Testis (tissue), 3 donors: ENCODE results near the gene FRAS1. TPM values are rescaled to one million over a fixed set of nuclear protein-coding genes. Genes with fewer than 3 reads are reported as not detected.

Source experiments
- DNase-seq: peaks from one replicate; pipeline ENCODE4 v3.0.0-alpha.2; 2019
- H3K27ac ChIP-seq, 2 donors: fragments of 200-600 bp; sonication (generic); one replicate each; pipeline ENCODE4 v1.5.1; 2019
- H3K27me3 ChIP-seq: fragments of 200-600 bp; sonication (generic); one replicate; pipeline ENCODE4 v1.5.1; 2019
- H3K36me3 ChIP-seq: fragments of 200-600 bp; sonication (generic); one replicate; pipeline ENCODE4 v1.5.1; 2017; ENCODE audit warnings: low read depth; ENCODE audit errors: missing control alignments
- H3K4me1 ChIP-seq: fragments of 200-600 bp; sonication (generic); one replicate; pipeline ENCODE4 v1.5.1; 2019
- H3K4me3 ChIP-seq, 2 donors: fragments of 200-600 bp; sonication (generic); one replicate each; pipeline ENCODE4 v1.5.1; 2017 to 2019
- H3K9me3 ChIP-seq: fragments of 200-600 bp; sonication (generic); one replicate; pipeline ENCODE4 v1.5.1; 2017
- POLR2A ChIP-seq: fragments of 450-650 bp; IDR thresholded peaks from one replicate; pipeline ENCODE4 v1.6.1; 2017; ENCODE audit warnings: antibody characterized with exemption, mild to moderate bottlenecking, moderate library complexity
- WGBS, 2 donors: methylation state at CpG; one replicate each; pipeline ENCODE4 v1.1.5; 2018; 5-methylcytosine and 5-hydroxymethylcytosine counted together
- intact Hi-C: fragments of 100-400 bp; cut with DNase I; formaldehyde crosslinking; loops from one replicate; pipeline ENCODE4 v1.15.1; 2023; ENCODE audit warnings: low total_unique reads
- polyA plus RNA-seq: library from polyadenylated mRNA; stranded (reverse); fragments of 350-450 nt; fragmentation: Illumina TruSeq; extraction: RNeasy Lipid Tissue Mini Kit (QIAGEN cat#74804); gene quantifications from one replicate; pipeline ENCODE4 v1.2.3, GENCODE V29; 2014; ENCODE audit warnings: low read depth, low replicate concordance; ENCODE audit not compliant: insufficient read depth
- total RNA-seq, 2 donors: library from RNA; depleted of rRNA; stranded (reverse); fragments of >200 nt; gene quantifications; one replicate each; pipeline ENCODE4 v1.2.3, GENCODE V29; 2016
- TF ChIP-seq, protein P1 (sequence below), 3 experiments: fragments of 450-650 bp in 2 of 3; fragments of 200-600 bp in 1 of 3; sonication (generic) in 1 of 3; IDR thresholded peaks; one replicate each; pipeline ENCODE4 v1.5.1; 2016 to 2019; ENCODE audit warnings: antibody characterized with exemption in 3 of 3, mild to moderate bottlenecking in 2 of 3, moderate library complexity in 1 of 3

Gene FRAS1
- total and polyA plus RNA-seq, 3 donors from 2014 or later: 2.2 to 3.7 (median 3.5) TPM

- Histone ChIP-seq H3K27ac (no peak overlapping the region), H3K27me3 (no peaks in the 10 kb centered on the region), H3K4me3 (no peak overlapping the region), H3K9me3 (no peaks in the 10 kb centered on the region), H3K4me1 (no peaks in the 10 kb centered on the region), H3K36me3 (no peaks in the 10 kb centered on the region)
- TF ChIP-seq, protein P1, sequence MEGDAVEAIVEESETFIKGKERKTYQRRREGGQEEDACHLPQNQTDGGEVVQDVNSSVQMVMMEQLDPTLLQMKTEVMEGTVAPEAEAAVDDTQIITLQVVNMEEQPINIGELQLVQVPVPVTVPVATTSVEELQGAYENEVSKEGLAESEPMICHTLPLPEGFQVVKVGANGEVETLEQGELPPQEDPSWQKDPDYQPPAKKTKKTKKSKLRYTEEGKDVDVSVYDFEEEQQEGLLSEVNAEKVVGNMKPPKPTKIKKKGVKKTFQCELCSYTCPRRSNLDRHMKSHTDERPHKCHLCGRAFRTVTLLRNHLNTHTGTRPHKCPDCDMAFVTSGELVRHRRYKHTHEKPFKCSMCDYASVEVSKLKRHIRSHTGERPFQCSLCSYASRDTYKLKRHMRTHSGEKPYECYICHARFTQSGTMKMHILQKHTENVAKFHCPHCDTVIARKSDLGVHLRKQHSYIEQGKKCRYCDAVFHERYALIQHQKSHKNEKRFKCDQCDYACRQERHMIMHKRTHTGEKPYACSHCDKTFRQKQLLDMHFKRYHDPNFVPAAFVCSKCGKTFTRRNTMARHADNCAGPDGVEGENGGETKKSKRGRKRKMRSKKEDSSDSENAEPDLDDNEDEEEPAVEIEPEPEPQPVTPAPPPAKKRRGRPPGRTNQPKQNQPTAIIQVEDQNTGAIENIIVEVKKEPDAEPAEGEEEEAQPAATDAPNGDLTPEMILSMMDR (IDR thresholded peaks at IDR 0.05): no peak
- no peak for TF ChIP-seq POLR2A
- intact Hi-C loops: no loop called here
- no peak for DNase-seq
Measured at GRCh38 chr4:78019414-78019813, 37.7 kb upstream of the FRAS1 start.

DNA sequence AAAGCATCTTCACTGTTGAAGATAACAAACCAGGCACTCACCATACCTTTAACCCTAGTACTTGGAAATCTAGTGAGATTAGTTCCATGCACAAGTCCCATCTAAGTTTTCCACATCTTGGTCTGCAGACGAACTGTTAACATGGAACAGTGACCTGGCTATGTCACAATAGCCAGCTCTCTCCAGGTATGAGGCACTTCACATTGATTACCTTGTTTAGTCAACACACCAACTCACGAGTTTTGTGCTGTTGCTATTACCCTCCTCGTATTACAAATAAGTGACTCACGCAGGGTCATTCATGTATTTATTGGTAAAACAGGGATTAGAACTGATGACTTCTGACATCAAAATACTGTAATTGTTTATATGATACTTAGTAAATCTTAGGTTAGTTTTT lies 36.4 kb upstream of the FRAS1 start:
- Histone ChIP-seq H3K36me3 (no peaks in the 10 kb centered on the region), H3K27ac (no peak overlapping the region), H3K4me1 (no peaks in the 10 kb centered on the region), H3K27me3 (no peaks in the 10 kb centered on the region), H3K4me3 (no peak overlapping the region), H3K9me3 (no peaks in the 10 kb centered on the region)
- WGBS, 2 donors: 86 to 93% methylated on average over 4 of the region's 4 CpGs
- TF ChIP-seq, protein P1 (IDR thresholded peaks at IDR 0.05): no peak
- no peak for TF ChIP-seq POLR2A
- intact Hi-C loops: no loop called here
- no peak for DNase-seq

DNA sequence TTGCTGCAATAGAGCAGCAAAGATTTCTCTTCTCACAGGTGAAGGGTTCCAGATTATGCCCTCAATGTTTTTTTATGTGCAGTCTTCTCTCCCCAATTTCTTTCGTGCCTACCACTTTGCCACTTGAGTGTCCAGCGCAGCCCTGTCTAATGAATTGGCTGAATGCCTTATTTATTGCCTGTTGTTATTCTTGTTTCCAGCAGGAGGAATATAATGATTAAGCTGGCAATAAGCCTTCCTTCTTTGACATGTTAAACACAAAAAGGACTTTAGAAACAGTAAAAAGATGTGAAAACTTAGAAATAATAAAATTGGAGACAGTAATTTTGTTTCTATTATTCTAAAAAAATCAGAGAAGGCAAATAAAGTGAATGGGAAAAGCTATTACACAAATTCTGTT lies 34.6 kb upstream of the FRAS1 start:
- WGBS, 2 donors: 83 to 89% methylated on average over 2 of the region's 2 CpGs
- Histone ChIP-seq H3K27me3 (no peaks in the 10 kb centered on the region), H3K9me3 (no peaks in the 10 kb centered on the region), H3K36me3 (no peaks in the 10 kb centered on the region), H3K27ac (no peak overlapping the region), H3K4me1 (no peaks in the 10 kb centered on the region), H3K4me3 (no peak overlapping the region)
- TF ChIP-seq, protein P1 (IDR thresholded peaks at IDR 0.05): no peak
- DNase-seq: no peak
- intact Hi-C loops: no loop called here

DNA sequence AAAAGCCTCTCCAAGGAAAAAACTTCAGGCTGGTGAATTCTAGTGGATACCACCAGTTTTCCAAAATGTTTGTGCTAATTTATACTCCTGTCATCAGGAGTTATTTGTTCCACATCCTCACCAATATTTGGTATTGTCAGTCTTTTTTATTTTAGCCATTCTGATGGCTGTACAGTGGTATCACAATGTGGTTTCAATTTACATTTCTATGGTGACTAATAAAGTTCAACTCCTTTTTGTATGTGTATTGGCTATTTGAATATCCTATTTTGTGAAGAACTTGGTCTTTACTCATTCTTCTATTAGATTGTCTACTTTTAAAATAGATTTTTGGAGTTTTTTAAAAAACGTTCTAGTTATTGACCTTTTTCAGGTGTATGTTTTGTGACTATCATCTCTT lies 33.0 kb upstream of the FRAS1 start:
- WGBS, 2 donors: 63 to 68% methylated on average over 1 of the region's 1 CpG
- intact Hi-C loops: no loop called here

GRCh38 chr4:78024576-78025091 lies 32.5 kb upstream of the FRAS1 start:
- no peaks in the 10 kb centered on the region for H3K36me3 ChIP-seq
- WGBS, 2 donors: 87 to 91% methylated on average over 3 of the region's 3 CpGs
- intact Hi-C loops: no loop called here
- H3K9me3 ChIP-seq: no peaks in the 10 kb centered on the region
- H3K4me1 ChIP-seq: no peaks in the 10 kb centered on the region
- no peak overlapping the region for H3K4me3 ChIP-seq
- H3K27me3 ChIP-seq: no peaks in the 10 kb centered on the region
- DNase-seq: no peak
- no peak overlapping the region for H3K27ac ChIP-seq
- TF ChIP-seq POLR2A: no peak
- TF ChIP-seq, protein P1 (IDR thresholded peaks at IDR 0.05): no peak

More for the DNA sequence above, 33.0 kb upstream of the FRAS1 start:
- Histone ChIP-seq H3K27me3 (no peaks in the 10 kb centered on the region), H3K9me3 (no peaks in the 10 kb centered on the region), H3K4me3 (no peak overlapping the region), H3K27ac (no peak overlapping the region), H3K4me1 (no peaks in the 10 kb centered on the region), H3K36me3 (no peaks in the 10 kb centered on the region)
- TF ChIP-seq POLR2A: no peak
- TF ChIP-seq, protein P1 (IDR thresholded peaks at IDR 0.05): no peak
- DNase-seq: no peak
